ENCODE data around the gene MT2A. TPM values are rescaled to one million over a fixed set of nuclear protein-coding genes. Genes with fewer than 3 reads are reported as not detected.
"Not testable (repeated sequence)": the region's sequence is repeated elsewhere in the genome, so short reads cannot be mapped to it uniquely, and the experiment has no call there.

MT2A gene
- total RNA-seq, 1 donor from 2014 or later = 419 TPM

- H3K27ac Mint-ChIP-seq (ENCODE audit: unreplicated experiment) = no peak overlapping the region
- no peak for DNase-seq (ENCODE audit: extremely low spot score, unreplicated experiment)
- no peaks in the 10 kb centered on the region for H3K9me3 Mint-ChIP-seq (ENCODE audit: unreplicated experiment)
- H3K4me1 Mint-ChIP-seq (ENCODE audit: unreplicated experiment) = peaks cover 18% of the 10 kb centered on the region
- no peaks in the 10 kb centered on the region for H3K27me3 Mint-ChIP-seq (ENCODE audit: unreplicated experiment)
- TF ChIP-seq, protein P1, sequence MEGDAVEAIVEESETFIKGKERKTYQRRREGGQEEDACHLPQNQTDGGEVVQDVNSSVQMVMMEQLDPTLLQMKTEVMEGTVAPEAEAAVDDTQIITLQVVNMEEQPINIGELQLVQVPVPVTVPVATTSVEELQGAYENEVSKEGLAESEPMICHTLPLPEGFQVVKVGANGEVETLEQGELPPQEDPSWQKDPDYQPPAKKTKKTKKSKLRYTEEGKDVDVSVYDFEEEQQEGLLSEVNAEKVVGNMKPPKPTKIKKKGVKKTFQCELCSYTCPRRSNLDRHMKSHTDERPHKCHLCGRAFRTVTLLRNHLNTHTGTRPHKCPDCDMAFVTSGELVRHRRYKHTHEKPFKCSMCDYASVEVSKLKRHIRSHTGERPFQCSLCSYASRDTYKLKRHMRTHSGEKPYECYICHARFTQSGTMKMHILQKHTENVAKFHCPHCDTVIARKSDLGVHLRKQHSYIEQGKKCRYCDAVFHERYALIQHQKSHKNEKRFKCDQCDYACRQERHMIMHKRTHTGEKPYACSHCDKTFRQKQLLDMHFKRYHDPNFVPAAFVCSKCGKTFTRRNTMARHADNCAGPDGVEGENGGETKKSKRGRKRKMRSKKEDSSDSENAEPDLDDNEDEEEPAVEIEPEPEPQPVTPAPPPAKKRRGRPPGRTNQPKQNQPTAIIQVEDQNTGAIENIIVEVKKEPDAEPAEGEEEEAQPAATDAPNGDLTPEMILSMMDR (IDR thresholded peaks at IDR 0.05) = no peak
- no peaks in the 10 kb centered on the region for H3K36me3 Mint-ChIP-seq (ENCODE audit: unreplicated experiment)
- no peak overlapping the region for H3K4me3 Mint-ChIP-seq (ENCODE audit: unreplicated experiment)
These were observed 12.0 kb downstream of the MT2A start for GRCh38 chr16:56620339-56620897.

- DNase-seq (ENCODE audit: extremely low spot score, unreplicated experiment); H3K9me3 Mint-ChIP-seq (ENCODE audit: unreplicated experiment); H3K4me3 Mint-ChIP-seq (ENCODE audit: unreplicated experiment); H3K27me3 Mint-ChIP-seq (ENCODE audit: unreplicated experiment); H3K36me3 Mint-ChIP-seq (ENCODE audit: unreplicated experiment); H3K27ac Mint-ChIP-seq (ENCODE audit: unreplicated experiment): not testable (repeated sequence)
- peaks cover 29% of the 10 kb centered on the region for H3K4me1 Mint-ChIP-seq (ENCODE audit: unreplicated experiment)
These were observed 13.5 kb downstream of the MT2A start for GRCh38 chr16:56621665-56622445.

DNA sequence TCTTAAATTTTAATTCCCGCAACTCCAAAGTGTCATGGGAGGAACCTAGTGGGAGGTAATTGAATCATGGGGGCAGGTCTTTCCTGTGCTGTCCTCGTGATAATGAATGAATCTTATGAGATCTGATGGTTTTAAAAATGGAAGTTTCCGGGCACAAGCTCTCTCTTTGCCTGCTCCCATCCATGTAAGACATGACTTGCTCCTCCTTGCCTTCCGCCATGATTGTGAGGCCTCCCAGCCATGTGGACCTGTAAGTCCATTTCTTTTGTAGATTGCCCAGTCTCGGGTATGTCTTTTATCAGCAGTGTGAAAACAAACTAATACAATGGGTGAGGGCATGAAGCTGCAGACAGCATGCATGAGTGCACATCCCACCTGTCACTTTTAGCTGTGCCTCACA lies 14.8 kb downstream of the MT2A start:
- not testable (repeated sequence) for H3K9me3 Mint-ChIP-seq (ENCODE audit: unreplicated experiment); H3K27ac Mint-ChIP-seq (ENCODE audit: unreplicated experiment); H3K4me3 Mint-ChIP-seq (ENCODE audit: unreplicated experiment); DNase-seq (ENCODE audit: extremely low spot score, unreplicated experiment); H3K36me3 Mint-ChIP-seq (ENCODE audit: unreplicated experiment); H3K27me3 Mint-ChIP-seq (ENCODE audit: unreplicated experiment)
- peaks cover 32% of the 10 kb centered on the region for H3K4me1 Mint-ChIP-seq (ENCODE audit: unreplicated experiment)

GRCh38 chr16:56623637-56624036 lies 15.3 kb downstream of the MT2A start:
- Mint-ChIP-seq H3K4me1 (ENCODE audit: unreplicated experiment) (peaks cover 33% of the 10 kb centered on the region), H3K36me3 (ENCODE audit: unreplicated experiment) (no peaks in the 10 kb centered on the region), H3K9me3 (ENCODE audit: unreplicated experiment) (no peaks in the 10 kb centered on the region), H3K27me3 (ENCODE audit: unreplicated experiment) (no peaks in the 10 kb centered on the region), H3K4me3 (ENCODE audit: unreplicated experiment) (no peak overlapping the region), H3K27ac (ENCODE audit: unreplicated experiment) (no peak overlapping the region)
- no peak for DNase-seq (ENCODE audit: extremely low spot score, unreplicated experiment)
- TF ChIP-seq, protein P1 (IDR thresholded peaks at IDR 0.05) = no peak

DNA sequence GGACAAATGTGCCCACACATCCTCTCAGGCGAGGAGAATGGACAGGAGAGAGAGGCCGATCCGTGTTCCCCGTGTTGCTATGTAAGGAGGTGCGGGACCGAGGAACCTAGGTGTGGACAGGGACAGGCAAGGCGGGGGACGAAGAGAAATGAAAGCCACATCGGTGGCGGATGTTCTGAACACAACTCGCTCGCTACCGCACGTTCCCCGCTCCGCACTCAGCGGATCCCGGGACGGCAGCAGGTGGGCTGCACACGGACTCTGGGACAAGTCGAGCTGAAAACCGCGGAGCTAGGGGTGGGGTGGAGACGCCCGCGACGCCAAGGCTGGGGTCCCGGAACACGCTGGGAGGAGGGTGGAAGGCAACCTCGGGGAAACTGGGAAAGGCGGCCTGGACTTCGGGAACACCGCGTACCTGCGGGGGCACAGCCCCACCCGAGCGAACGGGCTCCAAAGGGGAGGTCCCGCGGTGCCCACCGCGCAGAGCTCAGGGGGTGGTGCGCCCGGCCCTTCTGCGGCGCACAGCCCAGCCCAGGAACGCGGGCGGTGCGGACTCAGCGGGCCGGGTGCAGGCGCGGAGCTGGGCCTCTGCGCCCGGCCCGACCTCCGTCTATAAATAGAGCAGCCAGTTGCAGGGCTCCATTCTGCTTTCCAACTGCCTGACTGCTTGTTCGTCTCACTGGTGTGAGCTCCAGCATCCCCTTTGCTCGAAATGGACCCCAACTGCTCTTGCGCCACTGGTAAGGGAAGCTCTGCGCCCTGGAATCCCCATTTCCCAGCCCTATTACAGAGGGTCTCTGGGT lies 17.0 kb downstream of the MT2A start, which contains the start of gene MT1E:
Gene MT1E (plus strand): TSS at position 642 of the 803 bp plus-strand sequence. CDS start 71 bp downstream, at position 713.
- DNase-seq (ENCODE audit: extremely low spot score, unreplicated experiment) = no peak
- Mint-ChIP-seq H3K4me3 (ENCODE audit: unreplicated experiment) (peak within 1 kb of the TSS; percentile 79), H3K36me3 (ENCODE audit: unreplicated experiment) (no peaks in the 10 kb centered on the region), H3K9me3 (ENCODE audit: unreplicated experiment) (no peaks in the 10 kb centered on the region), H3K27ac (ENCODE audit: unreplicated experiment) (peak within 1 kb of the TSS; percentile 83), H3K27me3 (ENCODE audit: unreplicated experiment) (no peaks in the 10 kb centered on the region), H3K4me1 (ENCODE audit: unreplicated experiment) (peaks cover 34% of the 10 kb centered on the region)
- TF ChIP-seq, protein P1 (IDR thresholded peaks at IDR 0.05) = no peak
